GOT3 (cell line): Measurements from ENCODE around the gene COL13A1.

Experiments
- DNase-seq: peaks from one replicate; lab custom pipeline; 2025; ENCODE audit warnings: mixed read lengths; lab: John Stamatoyannopoulos, UW

The COL13A1 gene

GRCh38 chr10:69944761-69945160, 143.1 kb downstream of the COL13A1 start:
- no peak for DNase-seq

- DNase-seq = no peak
These were observed 146.6 kb downstream of the COL13A1 start for GRCh38 chr10:69948261-69948660.

- no peak for DNase-seq
These were observed 148.1 kb downstream of the COL13A1 start for GRCh38 chr10:69949770-69950169.

GRCh38 chr10:69951658-69952057, 150.0 kb downstream of the COL13A1 start:
- no peak for DNase-seq

GRCh38 chr10:69952069-69952800, 150.5 kb downstream of the COL13A1 start:
- DNase-seq = no peak

GRCh38 chr10:69952821-69953221, 151.1 kb downstream of the COL13A1 start:
- DNase-seq = no peak

DNA sequence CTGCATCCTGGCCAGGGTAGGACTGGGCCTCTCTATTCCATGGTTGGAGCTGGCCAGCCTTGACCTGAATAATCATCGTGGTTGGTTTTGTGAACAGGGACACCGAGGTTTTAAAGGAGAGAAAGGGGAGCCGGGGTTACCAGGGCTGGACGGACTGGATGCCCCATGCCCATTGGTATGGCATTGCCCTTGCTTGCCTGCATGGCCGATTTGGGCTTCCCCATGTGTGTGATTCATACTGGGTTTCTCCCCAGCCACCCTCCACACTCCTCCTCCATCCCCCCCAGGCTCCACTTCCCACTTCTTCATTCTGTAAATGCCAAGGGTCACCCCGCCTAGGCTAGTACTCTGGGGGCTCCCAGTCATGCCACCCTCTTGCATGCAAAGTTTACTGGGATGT, 152.1 kb downstream of the COL13A1 start:
- no peak for DNase-seq

GRCh38 chr10:69955211-69955805, 153.6 kb downstream of the COL13A1 start:
- no peak for DNase-seq

DNA sequence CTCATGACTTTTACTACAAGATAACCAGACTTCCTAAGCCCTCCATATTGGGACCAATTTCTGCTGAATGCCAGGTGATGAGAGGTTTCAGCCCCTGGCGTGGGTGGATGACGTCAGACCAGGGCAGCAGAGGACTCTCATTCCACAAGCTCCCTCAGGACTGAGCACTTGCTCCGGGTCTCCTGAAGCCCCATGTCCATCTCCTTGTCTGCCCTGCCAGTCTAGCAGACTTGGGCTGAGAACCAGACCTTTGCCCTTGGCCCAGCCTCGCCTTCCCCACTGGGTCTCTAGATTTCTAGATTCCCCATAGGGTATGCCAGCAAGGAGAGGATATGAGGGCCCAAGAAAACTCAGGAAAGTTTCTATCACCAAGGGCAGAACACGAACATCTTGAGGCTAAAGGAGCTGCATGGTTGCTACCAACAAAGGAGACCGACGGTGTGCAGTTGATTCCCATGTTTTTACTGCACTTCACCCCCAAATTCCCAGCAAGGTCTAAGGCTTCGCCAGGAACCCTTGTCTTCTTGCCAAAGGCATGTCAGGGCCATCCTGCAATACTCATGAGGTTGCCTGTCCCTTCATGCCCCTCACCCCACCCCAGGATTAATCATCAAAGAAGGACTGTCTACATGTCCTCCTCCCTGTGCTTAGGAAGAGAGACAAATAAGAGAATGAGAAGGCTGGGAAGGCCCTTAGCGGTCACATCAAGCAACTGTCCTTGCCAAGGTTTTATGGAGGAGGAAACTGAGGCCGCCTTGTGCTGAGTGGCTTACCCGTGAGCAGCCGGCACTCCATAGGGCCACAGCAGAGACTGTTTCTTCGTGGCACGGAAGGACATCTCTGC, 154.4 kb downstream of the COL13A1 start:
- no peak for DNase-seq

- no peak for DNase-seq
These were observed 155.1 kb downstream of the COL13A1 start for GRCh38 chr10:69956741-69957230.

- DNase-seq = no peak
These were observed 155.7 kb downstream of the COL13A1 start for GRCh38 chr10:69957241-69957885.

DNA sequence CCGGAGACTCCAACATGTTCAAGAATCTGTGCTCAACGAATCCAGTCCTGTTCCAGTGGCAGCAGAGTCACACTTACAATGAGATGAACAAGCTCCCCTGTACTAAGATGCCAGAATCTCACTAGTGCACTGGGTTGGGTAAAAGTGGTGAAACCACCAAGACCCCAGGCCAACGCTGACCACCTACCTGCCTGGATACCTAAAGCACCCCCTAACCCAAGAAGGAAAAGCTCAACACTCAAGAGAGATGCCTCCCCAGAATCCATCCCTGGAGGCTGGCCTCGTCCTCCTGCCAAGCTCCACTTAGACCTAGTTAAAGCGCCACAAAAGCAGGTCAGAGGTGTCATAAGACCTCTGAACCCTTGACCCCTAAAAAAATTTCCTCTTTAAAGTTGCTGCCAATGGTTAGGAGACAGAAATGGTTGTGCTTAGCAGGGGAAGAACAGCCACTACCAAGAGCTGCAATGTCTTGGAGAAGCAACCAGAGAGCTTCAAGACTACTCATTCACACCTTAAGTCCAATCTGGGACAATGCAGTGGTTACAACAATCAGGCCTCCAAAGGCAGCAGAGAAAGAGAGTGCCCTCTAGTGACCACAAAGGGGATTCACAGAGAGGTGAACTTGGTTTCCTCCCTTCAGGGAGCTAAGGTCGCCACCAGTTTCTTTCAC, 156.3 kb downstream of the COL13A1 start:
- no peak for DNase-seq

DNA sequence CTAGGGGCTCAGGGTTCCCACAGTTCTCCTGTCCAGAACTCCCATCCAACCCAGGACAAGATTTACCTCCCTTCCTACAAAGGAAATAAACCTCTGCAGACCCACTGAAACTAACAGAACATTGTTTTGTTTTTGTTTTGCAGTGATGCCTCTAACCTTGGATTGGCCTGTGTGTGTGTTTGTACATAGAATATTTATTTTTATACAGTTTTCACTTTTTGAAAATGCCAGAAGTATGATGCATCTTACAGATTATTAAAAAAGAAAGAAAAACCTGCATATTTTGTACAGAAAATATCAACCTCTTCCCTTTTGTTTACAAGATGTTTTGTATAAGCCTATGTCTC, 156.8 kb downstream of the COL13A1 start:
- DNase-seq = no peak

GRCh38 chr10:69959911-69960310, 158.2 kb downstream of the COL13A1 start:
- DNase-seq = no peak

DNA sequence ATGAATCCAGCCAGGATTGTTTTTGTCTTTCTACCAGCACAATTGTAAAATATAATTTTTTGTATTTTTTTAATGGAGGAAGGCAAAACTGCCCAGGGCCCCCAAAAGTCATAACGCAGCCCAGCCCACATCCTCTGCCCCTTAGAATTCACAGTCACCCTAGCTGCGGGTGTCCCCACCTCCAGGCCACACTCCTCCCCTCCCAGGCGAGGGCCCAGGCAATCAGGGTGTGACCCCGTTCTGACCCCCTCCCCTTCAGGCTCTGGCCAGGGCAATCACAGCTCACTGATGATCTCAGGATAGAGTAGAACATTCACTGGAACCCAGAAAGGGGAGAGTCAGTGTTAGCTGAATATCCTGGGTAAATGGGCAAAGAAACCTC, 158.9 kb downstream of the COL13A1 start:
- DNase-seq = no peak

DNA sequence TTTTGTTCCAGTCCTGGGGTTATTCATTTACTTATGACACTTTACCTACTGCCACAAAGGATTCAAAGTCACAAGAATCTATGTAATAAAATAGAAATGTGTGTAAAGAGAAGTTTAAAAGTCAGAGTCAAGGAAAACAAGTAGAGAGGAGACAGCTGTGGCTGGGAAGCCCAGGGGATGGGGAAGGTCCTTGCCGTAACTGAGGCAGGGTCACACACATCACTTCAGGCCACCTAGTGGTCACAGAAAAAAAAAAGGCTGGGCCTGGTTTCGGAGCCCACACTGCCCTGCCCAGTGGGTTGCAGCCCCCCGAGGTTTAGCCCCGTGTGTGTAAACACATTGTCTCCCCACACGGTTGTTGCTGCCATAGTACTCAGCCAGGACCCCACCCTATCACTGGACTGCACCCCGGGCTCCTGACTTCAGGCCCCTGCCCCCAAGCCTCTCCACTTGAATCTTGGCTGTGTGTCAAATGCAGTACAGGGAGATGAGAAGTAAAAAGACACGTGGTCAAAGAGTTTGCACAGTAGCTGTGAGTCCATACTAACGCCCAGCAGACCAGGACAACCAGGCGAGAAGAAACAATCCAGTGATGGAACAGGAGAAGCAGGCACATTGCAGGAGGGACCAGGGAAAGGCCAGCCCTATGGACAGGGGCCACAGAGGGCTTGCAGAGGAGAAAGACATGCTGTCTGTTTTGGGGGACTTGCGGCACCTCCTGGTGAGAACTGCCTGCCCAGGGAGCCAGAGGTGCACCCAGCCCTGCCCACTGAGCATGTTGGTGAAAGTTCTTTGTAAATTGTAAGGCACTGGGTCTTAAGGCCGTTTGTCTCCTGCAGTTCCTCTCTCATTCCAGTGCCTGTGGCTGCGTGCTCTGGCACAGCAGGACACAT, 159.5 kb downstream of the COL13A1 start:
- DNase-seq = no peak

DNA sequence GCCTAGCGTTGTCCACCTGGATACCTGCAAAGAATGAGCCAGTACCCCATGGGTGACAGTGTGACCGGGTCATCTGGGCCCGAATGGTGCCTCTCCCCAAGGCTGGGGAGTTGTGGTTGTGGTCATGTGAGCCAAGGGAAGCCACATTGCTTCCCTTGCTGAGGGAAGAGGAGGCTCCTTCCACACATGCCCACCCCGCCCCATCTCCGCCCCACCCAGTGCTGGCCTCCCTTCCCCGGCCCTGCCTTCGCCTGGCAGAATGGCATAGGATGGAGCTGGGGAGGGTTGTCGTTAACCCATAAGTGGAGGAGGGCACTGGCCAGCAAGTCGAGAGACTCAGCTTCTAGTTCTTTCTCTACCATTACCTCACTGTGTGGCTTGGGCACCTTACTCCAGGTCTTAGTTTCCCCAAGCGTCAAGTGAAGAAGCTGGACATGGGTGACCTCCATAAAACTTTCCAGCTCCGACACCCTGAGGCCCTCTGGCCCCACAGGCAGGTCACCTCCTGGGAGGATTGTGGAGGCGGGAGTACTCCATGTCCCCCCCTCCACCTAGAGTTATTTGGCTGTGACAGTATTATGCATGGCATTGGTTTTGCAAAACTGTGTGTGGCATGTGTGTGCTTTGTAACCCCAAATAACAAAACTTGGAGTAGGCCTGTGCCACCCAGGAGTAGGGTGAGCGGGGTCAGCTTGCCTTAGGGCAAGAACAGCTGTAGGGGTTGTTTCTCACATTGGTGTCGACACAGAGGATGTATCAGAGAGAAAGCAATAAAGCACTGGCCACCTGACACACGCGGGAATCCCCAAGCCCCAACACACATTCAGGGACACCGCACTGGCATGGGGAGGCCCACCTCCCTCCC, 160.4 kb downstream of the COL13A1 start:
- no peak for DNase-seq

DNA sequence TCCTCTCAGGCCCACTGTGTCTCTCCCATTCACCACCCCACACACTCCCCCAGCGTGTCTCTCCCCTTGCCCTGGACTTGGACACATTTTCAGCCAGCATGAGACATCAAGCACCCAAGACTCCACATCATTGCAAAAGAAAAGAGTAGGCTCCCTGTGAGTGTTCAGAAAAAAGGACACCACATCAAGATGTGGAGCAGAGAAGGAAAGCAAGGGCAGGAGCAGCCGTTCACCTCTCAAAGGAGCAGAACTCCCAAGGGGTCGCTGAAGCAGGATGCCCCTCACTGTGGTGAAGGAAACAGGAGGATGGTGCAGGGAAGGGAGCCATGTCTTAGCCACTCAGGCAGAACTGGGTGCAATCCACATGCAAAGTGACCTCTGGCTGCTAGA, 161.0 kb downstream of the COL13A1 start:
- DNase-seq = no peak

GRCh38 chr10:69963178-69963834, 161.6 kb downstream of the COL13A1 start:
- DNase-seq = no peak
